GM21447 (cell line): ENCODE data around the gene PTGDR.
A peak's percentile ranks its signal among the peaks of the same experiment; 100 is the strongest.

Experiments used
- ATAC-seq: cut with Tn5 transposase; IDR thresholded peaks from one replicate; pipeline ENCODE4 v1.9.1; 2021; ENCODE audit not compliant: unreplicated experiment

The PTGDR gene

GRCh38 chr14:52307905-52308304 lies 40.4 kb downstream of the PTGDR start:
- ATAC-seq: no peak

GRCh38 chr14:52310541-52310940 lies 43.0 kb downstream of the PTGDR start:
- ATAC-seq: no peak

GRCh38 chr14:52312931-52313355 lies 45.4 kb downstream of the PTGDR start:
- no peak for ATAC-seq

- no peak for ATAC-seq
Measured at GRCh38 chr14:52313462-52313861, 46.0 kb downstream of the PTGDR start.

- peak; percentile 34 for ATAC-seq
Measured at GRCh38 chr14:52313903-52314594, 46.6 kb downstream of the PTGDR start, which contains the start of gene PTGER2. Gene PTGER2 (plus strand): TSS chr14:52314312. CDS start chr14:52314549, 237 bp downstream.

- peak; percentile 23 for ATAC-seq
Measured at GRCh38 chr14:52314595-52315354, 47.3 kb downstream of the PTGDR start.

GRCh38 chr14:52315355-52315718 lies 47.8 kb downstream of the PTGDR start:
- no peak for ATAC-seq

- no peak for ATAC-seq
Measured at GRCh38 chr14:52318062-52318461, 50.6 kb downstream of the PTGDR start.

- ATAC-seq: no peak
Measured at GRCh38 chr14:52318826-52319645, 51.5 kb downstream of the PTGDR start.

- no peak for ATAC-seq
Measured at GRCh38 chr14:52319919-52320318, 52.4 kb downstream of the PTGDR start.

- ATAC-seq: peak; percentile 97
Measured at GRCh38 chr14:52325126-52325525, 57.6 kb downstream of the PTGDR start.

GRCh38 chr14:52325630-52326029 lies 58.1 kb downstream of the PTGDR start:
- ATAC-seq: no peak
